ENCODE results near the gene C1orf210. TPM values are rescaled to one million over a fixed set of nuclear protein-coding genes. Genes with fewer than 3 reads are reported as not detected.

C1orf210 gene
- total and polyA plus RNA-seq, 12 donors = not detected

DNA sequence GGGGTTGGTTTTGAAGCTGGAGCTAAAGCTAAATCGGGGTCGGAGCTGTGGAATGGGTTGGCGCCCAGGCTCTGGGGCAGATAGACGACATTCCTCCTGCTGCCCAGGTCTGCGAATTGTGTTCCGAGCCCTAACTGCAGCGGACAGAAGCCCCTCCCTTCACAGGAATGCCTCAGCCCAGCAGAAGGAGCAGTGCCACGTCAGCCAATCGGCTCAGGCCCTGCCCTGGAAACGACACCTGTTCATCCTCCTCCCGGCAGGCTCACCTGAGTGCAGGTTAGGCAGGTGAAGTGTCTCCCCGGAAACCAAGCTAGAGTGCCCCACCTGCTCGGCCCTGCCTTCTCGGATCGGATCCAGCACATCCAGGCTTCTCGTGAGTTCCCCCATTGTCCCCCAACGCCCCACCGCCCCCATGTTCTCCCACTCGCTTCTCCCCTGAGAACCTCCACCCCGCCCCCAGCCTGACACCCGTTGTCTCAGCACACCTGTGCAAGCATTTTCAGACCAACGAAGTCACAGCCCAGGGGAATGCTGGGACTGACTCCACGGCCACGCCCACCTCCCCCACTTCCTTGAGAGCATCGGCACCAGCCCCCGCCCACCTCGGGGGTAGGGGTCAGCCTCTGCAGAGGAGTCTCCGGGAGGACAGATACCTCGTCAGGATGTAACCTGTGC is 14.8 kb downstream of the C1orf210 start:
- DNase-seq (no peak), ATAC-seq (peak in 1 of 8 donors; percentile 31)
- TF ChIP-seq, protein P1, sequence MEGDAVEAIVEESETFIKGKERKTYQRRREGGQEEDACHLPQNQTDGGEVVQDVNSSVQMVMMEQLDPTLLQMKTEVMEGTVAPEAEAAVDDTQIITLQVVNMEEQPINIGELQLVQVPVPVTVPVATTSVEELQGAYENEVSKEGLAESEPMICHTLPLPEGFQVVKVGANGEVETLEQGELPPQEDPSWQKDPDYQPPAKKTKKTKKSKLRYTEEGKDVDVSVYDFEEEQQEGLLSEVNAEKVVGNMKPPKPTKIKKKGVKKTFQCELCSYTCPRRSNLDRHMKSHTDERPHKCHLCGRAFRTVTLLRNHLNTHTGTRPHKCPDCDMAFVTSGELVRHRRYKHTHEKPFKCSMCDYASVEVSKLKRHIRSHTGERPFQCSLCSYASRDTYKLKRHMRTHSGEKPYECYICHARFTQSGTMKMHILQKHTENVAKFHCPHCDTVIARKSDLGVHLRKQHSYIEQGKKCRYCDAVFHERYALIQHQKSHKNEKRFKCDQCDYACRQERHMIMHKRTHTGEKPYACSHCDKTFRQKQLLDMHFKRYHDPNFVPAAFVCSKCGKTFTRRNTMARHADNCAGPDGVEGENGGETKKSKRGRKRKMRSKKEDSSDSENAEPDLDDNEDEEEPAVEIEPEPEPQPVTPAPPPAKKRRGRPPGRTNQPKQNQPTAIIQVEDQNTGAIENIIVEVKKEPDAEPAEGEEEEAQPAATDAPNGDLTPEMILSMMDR (IDR thresholded peaks at IDR 0.05) = no peak
- intact Hi-C loops (cut with DNase I) = no loop called here
- peak overlapping the region in 5 of 10 donors; percentile 6 to 31 (median 22) for H3K4me3 ChIP-seq
- no peaks in the 10 kb centered on the region for H3K36me3 ChIP-seq
- H3K9me3 ChIP-seq = no peaks in the 10 kb centered on the region
- peaks cover 0 to 9% (median 7%) of the 10 kb centered on the region in 7 donors for H3K27me3 ChIP-seq
- 10 to 19% methylated on average over 29 of the region's 29 CpGs for WGBS, 2 donors
- H3K4me1 ChIP-seq = peaks cover 0 to 18% (median 12%) of the 10 kb centered on the region in 9 donors
- no peak overlapping the region for H3K27ac ChIP-seq

DNA sequence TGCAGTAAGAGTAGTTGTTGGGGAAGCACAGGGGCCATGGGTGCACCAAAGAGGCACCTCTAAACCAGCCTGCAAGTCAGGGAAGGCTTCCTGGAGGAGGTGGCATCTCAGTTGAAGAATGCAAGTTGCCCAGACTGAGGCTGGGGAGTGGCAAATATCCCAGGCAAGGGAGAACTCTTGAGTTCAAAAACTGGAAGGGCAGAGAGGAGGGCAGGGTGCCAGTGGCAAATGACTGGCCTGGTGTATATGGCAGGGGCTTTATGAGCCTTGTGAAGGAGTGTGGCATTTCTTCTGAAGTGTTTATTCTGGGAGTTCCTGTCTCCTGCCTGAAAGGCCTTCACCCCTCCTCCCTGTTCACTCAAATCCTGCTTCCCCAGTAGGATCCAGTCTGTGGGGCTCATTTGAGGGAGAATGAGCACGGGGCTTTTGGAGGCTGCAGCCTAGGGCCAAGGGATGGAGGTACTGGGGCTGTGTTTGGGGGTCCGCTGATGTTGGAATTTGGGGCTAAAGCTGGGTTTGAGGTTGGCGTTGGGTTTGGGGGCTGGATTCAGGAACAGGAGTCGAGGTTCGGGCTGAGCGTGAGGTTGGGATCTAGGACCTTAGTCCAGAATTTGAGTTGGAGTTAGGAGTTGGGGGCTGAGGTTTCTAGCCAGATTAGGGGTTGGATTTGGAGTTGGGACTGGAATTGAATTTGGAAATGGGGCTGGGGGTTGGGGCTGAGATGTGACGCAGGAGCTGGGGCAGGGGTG is 15.6 kb downstream of the C1orf210 start, which contains the start of gene TMEM125:
Gene TMEM125, plus strand, starts transcription at position 357 of the 749 bp plus-strand sequence. CDS start 2,740 bp downstream, outside the sequence.
- Histone ChIP-seq H3K27me3 (peaks cover 0 to 9% (median 7%) of the 10 kb centered on the region in 7 donors), H3K36me3 (no peaks in the 10 kb centered on the region), H3K4me1 (peaks cover 0 to 18% (median 12%) of the 10 kb centered on the region in 9 donors), H3K4me3 (peak within 1 kb of the TSS in 5 of 10 donors; percentile 6 to 31 (median 22)), H3K9me3 (no peaks in the 10 kb centered on the region), H3K27ac (no peak within 1 kb of the TSS)
- no peak for ATAC-seq
- no peak for DNase-seq
- WGBS, 2 donors = 81 to 87% methylated on average over 7 of the region's 7 CpGs
- intact Hi-C loops (cut with DNase I) = no loop called here
- TF ChIP-seq, protein P1 (IDR thresholded peaks at IDR 0.05) = no peak

DNA sequence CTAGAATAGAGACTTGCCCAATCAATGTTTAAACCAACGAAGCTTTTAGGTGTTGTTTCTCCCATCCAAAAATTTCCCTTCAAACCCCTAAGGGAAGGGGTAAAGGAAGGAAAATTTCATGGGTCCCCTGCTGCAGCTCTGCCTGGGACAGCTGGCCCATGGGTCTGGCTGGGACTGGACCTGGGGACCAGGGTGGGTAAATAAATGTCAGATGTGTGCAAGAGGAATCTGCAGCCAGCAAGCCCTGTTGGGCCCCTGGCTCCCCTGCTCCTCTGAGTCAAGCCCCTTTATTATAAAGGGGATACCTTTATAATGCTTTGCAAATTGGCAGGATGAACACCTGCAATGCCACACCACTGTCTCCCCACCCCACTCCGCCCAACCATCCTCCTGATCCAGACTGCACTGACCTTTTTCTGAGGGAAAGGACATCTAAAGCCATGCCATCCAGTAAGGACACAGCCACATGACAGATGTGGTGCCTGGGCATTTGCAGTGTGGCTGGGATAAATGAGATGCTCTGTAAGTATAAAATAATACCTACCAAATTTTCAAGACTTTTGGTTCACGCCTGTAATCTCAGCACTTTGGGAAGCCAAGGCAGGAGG is 17.5 kb downstream of the C1orf210 start:
- ATAC-seq (no peak), DNase-seq (no peak)
- TF ChIP-seq, protein P1 (IDR thresholded peaks at IDR 0.05) = no peak
- Histone ChIP-seq H3K36me3 (no peaks in the 10 kb centered on the region), H3K4me3 (no peak overlapping the region), H3K27me3 (peaks cover 0 to 9% (median 7%) of the 10 kb centered on the region in 7 donors), H3K4me1 (peaks cover 0 to 9% (median 4%) of the 10 kb centered on the region in 9 donors), H3K9me3 (peaks cover 0 to 10% (median 0%) of the 10 kb centered on the region in 11 donors), H3K27ac (no peak overlapping the region)
- WGBS, 2 donors = 84 to 85% methylated on average over 3 of the region's 3 CpGs
- intact Hi-C loops (cut with DNase I) = no loop called here

DNA sequence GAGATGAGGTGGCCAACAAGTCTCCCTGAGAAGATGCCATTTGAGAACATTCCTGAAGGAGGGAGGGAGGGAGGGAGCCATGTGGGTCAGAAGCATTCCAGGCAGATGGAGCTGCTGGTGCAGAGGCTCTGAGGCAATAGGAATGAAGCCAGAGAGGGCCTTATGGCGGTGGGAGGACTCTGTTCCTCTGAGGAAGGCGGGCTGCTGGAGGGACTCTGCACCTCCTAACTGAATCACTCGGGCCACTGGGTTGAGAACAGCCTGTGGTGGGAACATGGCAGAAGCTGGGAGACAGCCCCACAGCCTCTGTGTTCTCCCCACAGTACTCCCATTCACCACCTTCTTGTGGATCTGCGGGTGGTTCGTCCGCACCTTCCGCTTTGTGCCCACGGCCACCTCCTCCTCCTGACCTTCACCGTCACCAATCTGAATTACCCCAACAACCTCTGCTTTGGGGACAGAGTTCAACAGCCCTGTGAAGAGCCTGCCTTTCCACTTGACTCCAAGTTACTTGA is 18.0 kb downstream of the C1orf210 start:
- Histone ChIP-seq H3K36me3 (no peaks in the 10 kb centered on the region), H3K4me3 (no peak overlapping the region), H3K9me3 (peaks cover 0 to 13% (median 0%) of the 10 kb centered on the region in 11 donors), H3K4me1 (peaks cover 0 to 9% (median 4%) of the 10 kb centered on the region in 9 donors), H3K27ac (no peak overlapping the region), H3K27me3 (peaks cover 0 to 9% (median 7%) of the 10 kb centered on the region in 7 donors)
- intact Hi-C loops (cut with DNase I) = no loop called here
- DNase-seq (no peak), ATAC-seq (no peak)
- TF ChIP-seq, protein P1 (IDR thresholded peaks at IDR 0.05) = no peak
- WGBS, 2 donors = 87 to 88% methylated on average over 9 of the region's 9 CpGs
